SK-N-SH (cell line): Measurements from ENCODE around the gene RNGTT. TPM values are rescaled to one million over a fixed set of nuclear protein-coding genes. Genes with fewer than 3 reads are reported as not detected.

Experiments used
- CTCF ChIA-PET: fragments of 300-600, 350-600 bp; formaldehyde crosslinking; extraction: SDS; loops from one replicate; lab custom pipeline; 2021; lab: Yijun Ruan, JAX
- POLR2A ChIA-PET: fragments of 350-600 bp; sonication (Branson Sonifier 250); formaldehyde crosslinking; extraction: SDS; loops from one replicate; lab custom pipeline; 2020; ENCODE audit warnings: antibody characterized with exemption, inconsistent platforms; lab: Yijun Ruan, JAX
- DNase-seq: peaks from one replicate; pipeline ENCODE4 v3.0.0; 2012
- H2AFZ ChIP-seq: fragments of 200-600 bp; sonication (generic); 2 replicates; pipeline ENCODE4 v1.8.1; 2016; ENCODE audit warnings: antibody characterized with exemption, mild to moderate bottlenecking, low read depth
- H3F3A ChIP-seq: fragments of 200-600 bp; sonication (generic); replicated peaks from 2 replicates; pipeline ENCODE3; 2016; ENCODE audit warnings: antibody characterized with exemption, mild to moderate bottlenecking; ENCODE audit not compliant: insufficient read depth
- H3K27ac ChIP-seq, 2 experiments: fragments of 200-500 bp in 1 of 2; fragments of 200-600 bp in 1 of 2; sonication (Bioruptor generic) in 1 of 2; sonication (generic), shearing (Covaris generic) in 1 of 2; 2 replicates each; pipeline versions ENCODE4 v1.5.1 to v1.6.1; 2014 to 2016; ENCODE audit warnings: low read depth in 2 of 2, inconsistent platforms in 1 of 2, low read length in 1 of 2, mild to moderate bottlenecking in 1 of 2, mixed read lengths in 1 of 2
- H3K27me3 ChIP-seq: fragments of 200-600 bp; sonication (generic), shearing (Covaris generic); 2 replicates; pipeline ENCODE4 v1.6.1; 2016; ENCODE audit warnings: mixed run types; ENCODE audit not compliant: insufficient read depth
- H3K36me3 ChIP-seq, 2 experiments: fragments of 200-500 bp in 1 of 2; fragments of 200-600 bp in 1 of 2; sonication (Bioruptor generic) in 1 of 2; sonication (generic) in 1 of 2; replicated peaks in 1 of 2; 2 replicates each; pipeline versions ENCODE3 to v1.5.1; 2014 to 2016; ENCODE audit warnings: low read length in 1 of 2, mild to moderate bottlenecking in 1 of 2; ENCODE audit not compliant: insufficient read depth in 2 of 2, control insufficient read depth in 1 of 2
- H3K4me1 ChIP-seq, 2 experiments: fragments of 200-500 bp in 1 of 2; fragments of 200-600 bp in 1 of 2; sonication (Bioruptor generic) in 1 of 2; sonication (generic), shearing (Covaris generic) in 1 of 2; 2 replicates each; pipeline versions ENCODE4 v1.5.1 to v1.6.1; 2014 to 2016; ENCODE audit warnings: low read depth in 1 of 2, low read length in 1 of 2, mixed run types in 1 of 2; ENCODE audit not compliant: insufficient read depth in 2 of 2, control insufficient read depth in 1 of 2
- H3K4me2 ChIP-seq: fragments of 200-600 bp; sonication (generic), shearing (Covaris generic); 2 replicates; pipeline ENCODE4 v1.6.1; 2017; ENCODE audit warnings: mixed run types
- H3K4me3 ChIP-seq, 2 experiments: fragments of 200-500 bp in 1 of 2; fragments of 200-600 bp in 1 of 2; sonication (Bioruptor generic) in 1 of 2; sonication (generic), shearing (Covaris generic) in 1 of 2; 2 replicates each; pipeline versions ENCODE4 v1.5.1 to v1.8.1; 2014 to 2016; ENCODE audit warnings: low read depth in 2 of 2, inconsistent platforms in 1 of 2, low read length in 1 of 2, mild to moderate bottlenecking in 1 of 2, mixed read lengths in 1 of 2, moderate library complexity in 1 of 2
- H3K79me2 ChIP-seq: fragments of 200-600 bp; sonication (generic); 2 replicates; pipeline ENCODE4 v1.8.1; 2017; ENCODE audit warnings: mild to moderate bottlenecking; ENCODE audit not compliant: insufficient read depth
- H3K9ac ChIP-seq: fragments of 200-600 bp; sonication (generic); 2 replicates; pipeline ENCODE4 v1.6.1; 2017; ENCODE audit warnings: mixed run types
- H3K9me2 ChIP-seq: fragments of 200-600 bp; sonication (generic); 2 replicates; pipeline ENCODE4 v1.6.1; 2017; ENCODE audit warnings: mixed run types
- H3K9me3 ChIP-seq: fragments of 200-600 bp; sonication (generic); 2 replicates; pipeline ENCODE4 v1.6.1; 2017; ENCODE audit warnings: mixed run types, mild to moderate bottlenecking, moderate library complexity
- H4K20me1 ChIP-seq: fragments of 200-600 bp; sonication (generic); 2 replicates; pipeline ENCODE4 v1.6.1; 2017; ENCODE audit warnings: mild to moderate bottlenecking, mixed run types; ENCODE audit not compliant: insufficient read depth
- CHD2 ChIP-seq: fragments of 150-350 bp; IDR thresholded peaks from 2 replicates; pipeline ENCODE4 v1.6.1; 2018; ENCODE audit warnings: low read length; ENCODE audit not compliant: partially characterized antibody
- CTCF ChIP-seq: fragments of 200-600 bp; sonication (generic); IDR thresholded peaks from 2 replicates; pipeline ENCODE4 v1.6.1; 2017; ENCODE audit warnings: antibody characterized with exemption, mild to moderate bottlenecking, moderate library complexity
- EP300 ChIP-seq, 2 experiments: IDR thresholded peaks; 2 replicates each; pipeline versions ENCODE4 v1.4.0 to v1.6.1; 2012; ENCODE audit warnings: borderline replicate concordance in 1 of 2, low read depth in 1 of 2, low read length in 1 of 2
- FOSL2 ChIP-seq: IDR thresholded peaks from 2 replicates; pipeline ENCODE4 v1.4.0; 2012; ENCODE audit warnings: low read depth, mild to moderate bottlenecking, moderate library complexity, borderline replicate concordance
- FOXJ3 ChIP-seq: sonication (generic); formaldehyde crosslinking; IDR thresholded peaks from 2 replicates; pipeline ENCODE4 v1.5.1; 2020; ENCODE audit warnings: mild to moderate bottlenecking, missing genetic modification reagents
- FOXM1 ChIP-seq: IDR thresholded peaks from 2 replicates; pipeline ENCODE4 v1.4.0; 2012; ENCODE audit warnings: low read depth, mild to moderate bottlenecking
- GABPA ChIP-seq: IDR thresholded peaks from 2 replicates; pipeline ENCODE4 v1.4.0; 2012; ENCODE audit warnings: low read depth, mild to moderate bottlenecking
- MAX ChIP-seq: IDR thresholded peaks from 2 replicates; pipeline ENCODE4 v1.4.0; 2012; ENCODE audit warnings: low read depth
- MEF2A ChIP-seq: IDR thresholded peaks from 2 replicates; pipeline ENCODE4 v1.4.0; 2012; ENCODE audit warnings: low read depth, borderline replicate concordance
- MXI1 ChIP-seq: IDR thresholded peaks from 2 replicates; pipeline ENCODE4 v1.6.1; 2012; ENCODE audit warnings: mild to moderate bottlenecking, low read depth, low read length, improper control_type of control experiment
- POLR2AphosphoS5 ChIP-seq: IDR thresholded peaks from 2 replicates; pipeline ENCODE4 v1.6.1; 2012; ENCODE audit warnings: low read depth, low read length
- RCOR1 ChIP-seq: fragments of 150-350 bp; IDR thresholded peaks from 2 replicates; pipeline ENCODE4 v1.6.1; 2017; ENCODE audit warnings: antibody characterized with exemption, low read length
- RXRA ChIP-seq: IDR thresholded peaks from 2 replicates; pipeline ENCODE4 v1.4.0; 2012; ENCODE audit warnings: low read depth, mild to moderate bottlenecking, borderline replicate concordance
- SIN3A ChIP-seq: IDR thresholded peaks from 2 replicates; pipeline ENCODE4 v1.6.1; 2012; ENCODE audit warnings: low read depth, mild to moderate bottlenecking, low read length, moderate library complexity, borderline replicate concordance
- USF2 ChIP-seq: fragments of 150-350 bp; IDR thresholded peaks from 2 replicates; pipeline ENCODE4 v1.6.1; 2017; ENCODE audit warnings: antibody characterized with exemption, low read length, low read depth, borderline replicate concordance
- ZBTB33 ChIP-seq: IDR thresholded peaks from 2 replicates; pipeline ENCODE4 v1.4.0; 2012; ENCODE audit warnings: low read depth, borderline replicate concordance
- WGBS: methylation state at CpG from one replicate; pipeline ENCODE4 v1.1.6; 2017; ENCODE audit warnings: low lambda C conversion rate; 5-methylcytosine and 5-hydroxymethylcytosine counted together
- polyA plus RNA-seq, 3 experiments: library from polyadenylated mRNA; depleted of rRNA; stranded (reverse); fragments of >200 nt; gene quantifications; 2 replicates each; pipeline ENCODE4 v1.2.3, GENCODE V29; 2012

Gene RNGTT
- polyA plus RNA-seq, 1 of the 3 experiments (the other 2 are of a cell fraction) = 3.3 TPM

GRCh38 chr6:88562353-88563276, 400.8 kb downstream of the RNGTT start:
- Histone ChIP-seq H2AFZ (no peak overlapping the region), H3K36me3 (no peaks in the 10 kb centered on the region), H3K4me3 (no peak overlapping the region), H3K4me2 (no peak overlapping the region), H3F3A (no peaks in the 10 kb centered on the region), H3K9me3 (no peaks in the 10 kb centered on the region), H3K27ac (no peak overlapping the region; a peak in 1 of 4 replicates), H3K4me1 (peaks cover 0 to 2% of the 10 kb centered on the region in 2 experiments; a peak in 1 of 4 replicates), H4K20me1 (no peaks in the 10 kb centered on the region), H3K79me2 (no peaks in the 10 kb centered on the region), H3K9ac (no peak overlapping the region), H3K27me3 (peaks cover 1% of the 10 kb centered on the region; the same call in 1 of the 2 replicates), H3K9me2 (no peaks in the 10 kb centered on the region)
- ChIA-PET CTCF (no interaction called here), POLR2A (no interaction called here)
- no peak for DNase-seq
- WGBS = 51% methylated on average over 18 of the region's 18 CpGs
- TF ChIP-seq ZBTB33 = no peak
- TF ChIP-seq USF2 = no peak
- no peak for TF ChIP-seq EP300 (IDR thresholded peaks at IDR 0.05; ENCODE audit: borderline replicate concordance in 1 of 2, low read depth in 1 of 2, low read length in 1 of 2)
- no peak for TF ChIP-seq FOXJ3
- TF ChIP-seq POLR2AphosphoS5 = no peak
- TF ChIP-seq GABPA = no peak
- no peak for TF ChIP-seq MXI1
- TF ChIP-seq CHD2 = no peak
- no peak for TF ChIP-seq SIN3A
- no peak for TF ChIP-seq MAX
- no peak for TF ChIP-seq RXRA
- no peak for TF ChIP-seq RCOR1
- TF ChIP-seq FOXM1 = no peak
- TF ChIP-seq CTCF = no peak
- no peak for TF ChIP-seq FOSL2
- TF ChIP-seq MEF2A = no peak
